ENCODE results near the gene PTPN4.

The PTPN4 gene

GRCh38 chr2:120005834-120006521 lies 246.3 kb downstream of the PTPN4 start:
- Histone ChIP-seq H4K8ac (ENCODE audit: low read depth, low read length) (no peak overlapping the region), H3K36me3 (ENCODE audit: control insufficient read depth in 1 of 2, insufficient read depth in 2 of 2, low read length in 2 of 2) (no peaks in the 10 kb centered on the region), H3K4me2 (ENCODE audit: low read length) (no peak overlapping the region), H3K27ac (ENCODE audit: low read depth, low read length) (no peak overlapping the region), H3K9ac (ENCODE audit: low read length) (no peak overlapping the region), H3K4ac (ENCODE audit: low read depth, low read length) (no peak overlapping the region), H2BK5ac (ENCODE audit: low read depth, low read length, poor library complexity) (no peak overlapping the region), H3K4me3 (ENCODE audit: low read depth, low read length) (no peak overlapping the region), H3K9me3 (ENCODE audit: insufficient read depth, low read depth, low read length) (no peaks in the 10 kb centered on the region), H2AFZ (ENCODE audit: insufficient read depth, low read length, poor library complexity) (no peak overlapping the region), H3K27me3 (ENCODE audit: insufficient read depth, low read length) (no peaks in the 10 kb centered on the region), H2BK12ac (ENCODE audit: low read length) (no peak overlapping the region), H2AK5ac (ENCODE audit: low read length) (no peak overlapping the region), H3K4me1 (ENCODE audit: control insufficient read depth in 1 of 2, insufficient read depth in 2 of 2, low read length in 2 of 2) (no peaks in the 10 kb centered on the region), H3K14ac (ENCODE audit: low read length) (no peak overlapping the region), H4K91ac (ENCODE audit: low read depth, low read length) (no peak overlapping the region), H3K79me2 (ENCODE audit: control insufficient read depth, insufficient read depth, low read length, poor library complexity) (no peaks in the 10 kb centered on the region), H4K12ac (ENCODE audit: low read depth, low read length) (no peak overlapping the region), H3K18ac (ENCODE audit: low read length) (no peak overlapping the region), H2BK120ac (ENCODE audit: insufficient read depth, low read length, poor library complexity) (no peak overlapping the region), H3K23ac (ENCODE audit: low read length) (no peak overlapping the region), H3K79me1 (ENCODE audit: low read length) (no peaks in the 10 kb centered on the region)
- WGBS (ENCODE audit: extremely low coverage, insufficient coverage, insufficient read length), result no CpG with 5 or more reads among the region's 11 CpGs
- DNase-seq, result no peak

GRCh38 chr2:120007851-120008250 lies 248.1 kb downstream of the PTPN4 start:
- H2AK5ac ChIP-seq (ENCODE audit: low read length), result no peak overlapping the region
- no peaks in the 10 kb centered on the region for H3K79me2 ChIP-seq (ENCODE audit: control insufficient read depth, insufficient read depth, low read length, poor library complexity)
- H4K8ac ChIP-seq (ENCODE audit: low read depth, low read length), result no peak overlapping the region
- no peaks in the 10 kb centered on the region for H3K36me3 ChIP-seq (ENCODE audit: control insufficient read depth in 1 of 2, insufficient read depth in 2 of 2, low read length in 2 of 2)
- H2BK120ac ChIP-seq (ENCODE audit: insufficient read depth, low read length, poor library complexity), result no peak overlapping the region
- no peak overlapping the region for H3K14ac ChIP-seq (ENCODE audit: low read length)
- DNase-seq, result peak in 1 of 2 donors; percentile 44
- no peak overlapping the region for H3K4me2 ChIP-seq (ENCODE audit: low read length)
- no peak overlapping the region for H3K18ac ChIP-seq (ENCODE audit: low read length)
- H3K79me1 ChIP-seq (ENCODE audit: low read length), result no peaks in the 10 kb centered on the region
- H3K27ac ChIP-seq (ENCODE audit: low read depth, low read length), result no peak overlapping the region
- no peak overlapping the region for H3K23ac ChIP-seq (ENCODE audit: low read length)
- H3K4ac ChIP-seq (ENCODE audit: low read depth, low read length), result no peak overlapping the region
- no peak overlapping the region for H2BK12ac ChIP-seq (ENCODE audit: low read length)
- no peaks in the 10 kb centered on the region for H3K27me3 ChIP-seq (ENCODE audit: insufficient read depth, low read length)
- WGBS (ENCODE audit: extremely low coverage, insufficient coverage, insufficient read length), result no CpG with 5 or more reads among the region's 4 CpGs
- no peak overlapping the region for H2AFZ ChIP-seq (ENCODE audit: insufficient read depth, low read length, poor library complexity)
- no peak overlapping the region for H4K12ac ChIP-seq (ENCODE audit: low read depth, low read length)
- no peaks in the 10 kb centered on the region for H3K4me1 ChIP-seq (ENCODE audit: control insufficient read depth in 1 of 2, insufficient read depth in 2 of 2, low read length in 2 of 2)
- H3K9me3 ChIP-seq (ENCODE audit: insufficient read depth, low read depth, low read length), result no peaks in the 10 kb centered on the region
- H3K4me3 ChIP-seq (ENCODE audit: low read depth, low read length), result no peak overlapping the region
- H3K9ac ChIP-seq (ENCODE audit: low read length), result no peak overlapping the region
- no peak overlapping the region for H2BK5ac ChIP-seq (ENCODE audit: low read depth, low read length, poor library complexity)
- H4K91ac ChIP-seq (ENCODE audit: low read depth, low read length), result no peak overlapping the region

- Histone ChIP-seq H3K36me3 (ENCODE audit: control insufficient read depth in 1 of 2, insufficient read depth in 2 of 2, low read length in 2 of 2) (no peaks in the 10 kb centered on the region), H2AFZ (ENCODE audit: insufficient read depth, low read length, poor library complexity) (peak overlapping the region; percentile 28), H2BK12ac (ENCODE audit: low read length) (no peak overlapping the region), H3K9ac (ENCODE audit: low read length) (no peak overlapping the region), H2BK120ac (ENCODE audit: insufficient read depth, low read length, poor library complexity) (no peak overlapping the region), H3K79me2 (ENCODE audit: control insufficient read depth, insufficient read depth, low read length, poor library complexity) (peaks cover 4% of the 10 kb centered on the region), H3K4me1 (ENCODE audit: control insufficient read depth in 1 of 2, insufficient read depth in 2 of 2, low read length in 2 of 2) (no peaks in the 10 kb centered on the region), H3K4me3 (ENCODE audit: low read depth, low read length) (no peak overlapping the region), H4K8ac (ENCODE audit: low read depth, low read length) (no peak overlapping the region), H3K18ac (ENCODE audit: low read length) (no peak overlapping the region), H4K12ac (ENCODE audit: low read depth, low read length) (no peak overlapping the region), H3K4me2 (ENCODE audit: low read length) (peak overlapping the region; percentile 77), H3K27me3 (ENCODE audit: insufficient read depth, low read length) (no peaks in the 10 kb centered on the region), H4K91ac (ENCODE audit: low read depth, low read length) (no peak overlapping the region), H3K9me3 (ENCODE audit: insufficient read depth, low read depth, low read length) (no peaks in the 10 kb centered on the region), H2AK5ac (ENCODE audit: low read length) (no peak overlapping the region), H3K14ac (ENCODE audit: low read length) (no peak overlapping the region), H3K79me1 (ENCODE audit: low read length) (peaks cover 5% of the 10 kb centered on the region), H2BK5ac (ENCODE audit: low read depth, low read length, poor library complexity) (no peak overlapping the region), H3K23ac (ENCODE audit: low read length) (no peak overlapping the region), H3K27ac (ENCODE audit: low read depth, low read length) (no peak overlapping the region), H3K4ac (ENCODE audit: low read depth, low read length) (no peak overlapping the region)
- no peak for DNase-seq
- WGBS (ENCODE audit: extremely low coverage, insufficient coverage, insufficient read length), result no CpG with 5 or more reads among the region's 8 CpGs
These were observed 252.6 kb downstream of the PTPN4 start for GRCh38 chr2:120012363-120012762.

- peak within 1 kb of the TSS; percentile 96 for H2AFZ ChIP-seq (ENCODE audit: insufficient read depth, low read length, poor library complexity)
- H3K27ac ChIP-seq (ENCODE audit: low read depth, low read length), result peak within 1 kb of the TSS; percentile 66
- peak within 1 kb of the TSS; percentile 94 for H3K18ac ChIP-seq (ENCODE audit: low read length)
- no peaks in the 10 kb centered on the region for H3K4me1 ChIP-seq (ENCODE audit: control insufficient read depth in 1 of 2, insufficient read depth in 2 of 2, low read length in 2 of 2)
- peak within 1 kb of the TSS; percentile 74 for H2BK120ac ChIP-seq (ENCODE audit: insufficient read depth, low read length, poor library complexity)
- no peak within 1 kb of the TSS for H3K23ac ChIP-seq (ENCODE audit: low read length)
- H3K4me3 ChIP-seq (ENCODE audit: low read depth, low read length), result peak within 1 kb of the TSS; percentile 94
- peak; percentile 84 to 91 for DNase-seq
- peak within 1 kb of the TSS; percentile 90 for H2BK5ac ChIP-seq (ENCODE audit: low read depth, low read length, poor library complexity)
- peak within 1 kb of the TSS; percentile 61 for H3K14ac ChIP-seq (ENCODE audit: low read length)
- H2BK12ac ChIP-seq (ENCODE audit: low read length), result no peak within 1 kb of the TSS
- H3K9me3 ChIP-seq (ENCODE audit: insufficient read depth, low read depth, low read length), result no peaks in the 10 kb centered on the region
- H2AK5ac ChIP-seq (ENCODE audit: low read length), result no peak within 1 kb of the TSS
- peak within 1 kb of the TSS; percentile 81 for H4K91ac ChIP-seq (ENCODE audit: low read depth, low read length)
- no CpG with 5 or more reads among the region's 104 CpGs for WGBS (ENCODE audit: extremely low coverage, insufficient coverage, insufficient read length)
- peak within 1 kb of the TSS; percentile 92 for H3K9ac ChIP-seq (ENCODE audit: low read length)
- peak within 1 kb of the TSS; percentile 77 for H3K4me2 ChIP-seq (ENCODE audit: low read length)
- H4K8ac ChIP-seq (ENCODE audit: low read depth, low read length), result peak within 1 kb of the TSS; percentile 89
- no peaks in the 10 kb centered on the region for H3K36me3 ChIP-seq (ENCODE audit: control insufficient read depth in 1 of 2, insufficient read depth in 2 of 2, low read length in 2 of 2)
- H3K79me2 ChIP-seq (ENCODE audit: control insufficient read depth, insufficient read depth, low read length, poor library complexity), result peaks cover 4% of the 10 kb centered on the region
- no peaks in the 10 kb centered on the region for H3K27me3 ChIP-seq (ENCODE audit: insufficient read depth, low read length)
- no peak within 1 kb of the TSS for H4K12ac ChIP-seq (ENCODE audit: low read depth, low read length)
- peaks cover 5% of the 10 kb centered on the region for H3K79me1 ChIP-seq (ENCODE audit: low read length)
- H3K4ac ChIP-seq (ENCODE audit: low read depth, low read length), result peak within 1 kb of the TSS; percentile 34
These were observed 253.3 kb downstream of the PTPN4 start, which contains the start of gene EPB41L5 for GRCh38 chr2:120012771-120013596. Gene EPB41L5 (plus strand): TSS chr2:120013077. CDS start chr2:120019085, 6,008 bp downstream.

Measured in trophoblast cell (in vitro differentiated cells and primary cell).